ENCODE measurements around the gene UBE2D4. TPM values are rescaled to one million over a fixed set of nuclear protein-coding genes. Genes with fewer than 3 reads are reported as not detected.

Gene UBE2D4
- total RNA-seq, 1 donor from 2014 or later: 25.5 TPM

DNA sequence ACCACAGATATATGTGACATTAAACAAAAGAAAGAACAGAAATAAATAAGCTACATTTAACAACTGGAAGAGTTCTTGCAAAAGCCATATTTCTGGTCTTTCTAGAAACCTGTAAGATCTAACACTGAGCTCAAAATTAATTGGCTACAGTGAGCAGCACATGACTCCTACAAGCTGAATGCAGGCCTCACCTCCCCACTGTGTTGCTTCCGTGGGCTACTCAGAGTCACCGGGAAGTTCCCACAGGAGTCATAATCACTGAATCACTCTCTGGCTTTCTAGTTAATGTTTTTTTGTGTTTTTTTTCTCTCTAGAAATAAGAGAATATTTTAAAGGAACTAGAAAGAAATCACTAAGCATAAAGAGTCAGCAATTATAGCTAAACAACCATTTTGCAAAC lies 46.8 kb upstream of the UBE2D4 start:
- H3K9me3 ChIP-seq: no peaks in the 10 kb centered on the region
- DNase-seq (ENCODE audit: extremely low spot score in 2 of 2): no peak
- TF ChIP-seq POLR2A (IDR thresholded peaks at IDR 0.05): no peak
- TF ChIP-seq, protein P1, sequence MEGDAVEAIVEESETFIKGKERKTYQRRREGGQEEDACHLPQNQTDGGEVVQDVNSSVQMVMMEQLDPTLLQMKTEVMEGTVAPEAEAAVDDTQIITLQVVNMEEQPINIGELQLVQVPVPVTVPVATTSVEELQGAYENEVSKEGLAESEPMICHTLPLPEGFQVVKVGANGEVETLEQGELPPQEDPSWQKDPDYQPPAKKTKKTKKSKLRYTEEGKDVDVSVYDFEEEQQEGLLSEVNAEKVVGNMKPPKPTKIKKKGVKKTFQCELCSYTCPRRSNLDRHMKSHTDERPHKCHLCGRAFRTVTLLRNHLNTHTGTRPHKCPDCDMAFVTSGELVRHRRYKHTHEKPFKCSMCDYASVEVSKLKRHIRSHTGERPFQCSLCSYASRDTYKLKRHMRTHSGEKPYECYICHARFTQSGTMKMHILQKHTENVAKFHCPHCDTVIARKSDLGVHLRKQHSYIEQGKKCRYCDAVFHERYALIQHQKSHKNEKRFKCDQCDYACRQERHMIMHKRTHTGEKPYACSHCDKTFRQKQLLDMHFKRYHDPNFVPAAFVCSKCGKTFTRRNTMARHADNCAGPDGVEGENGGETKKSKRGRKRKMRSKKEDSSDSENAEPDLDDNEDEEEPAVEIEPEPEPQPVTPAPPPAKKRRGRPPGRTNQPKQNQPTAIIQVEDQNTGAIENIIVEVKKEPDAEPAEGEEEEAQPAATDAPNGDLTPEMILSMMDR (IDR thresholded peaks at IDR 0.05): no peak
- no peak for TF ChIP-seq POLR2AphosphoS5 (IDR thresholded peaks at IDR 0.05; ENCODE audit: insufficient read depth in 1 of 2, low read depth in 1 of 2)
- H3K27me3 ChIP-seq: no peaks in the 10 kb centered on the region
- intact Hi-C loops (cut with DNase I): no loop called here
- H3K36me3 ChIP-seq: peaks cover 0 to 58% of the 10 kb centered on the region in 2 donors
- H3K4me3 ChIP-seq: no peak overlapping the region
- H3K4me1 ChIP-seq: no peaks in the 10 kb centered on the region
- H3K27ac ChIP-seq: no peak overlapping the region

DNA sequence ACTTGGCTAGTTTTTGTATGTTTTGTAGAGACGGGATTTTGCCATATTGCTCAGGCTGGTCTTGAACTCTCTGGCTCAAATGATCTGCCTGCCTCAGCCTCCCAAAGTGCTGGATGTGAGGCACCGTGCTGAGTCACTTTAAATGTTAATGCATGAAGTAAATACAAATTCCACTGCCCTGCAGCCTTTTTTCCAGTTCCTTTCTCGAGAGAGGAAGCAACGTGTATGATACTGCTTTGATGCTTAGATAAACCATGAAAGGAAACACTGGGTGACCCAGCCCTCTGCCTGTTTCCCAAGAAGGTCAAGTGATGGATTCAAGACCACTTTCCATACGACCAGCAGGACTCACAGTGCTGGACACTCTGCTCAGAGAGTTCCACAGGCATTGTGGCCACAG lies 45.6 kb upstream of the UBE2D4 start:
- Histone ChIP-seq H3K4me3 (no peak overlapping the region), H3K9me3 (no peaks in the 10 kb centered on the region), H3K27me3 (no peaks in the 10 kb centered on the region), H3K27ac (no peak overlapping the region), H3K4me1 (no peaks in the 10 kb centered on the region), H3K36me3 (peaks cover 0 to 61% of the 10 kb centered on the region in 2 donors)
- DNase-seq (ENCODE audit: extremely low spot score in 2 of 2): no peak
- TF ChIP-seq POLR2AphosphoS5 (IDR thresholded peaks at IDR 0.05; ENCODE audit: insufficient read depth in 1 of 2, low read depth in 1 of 2) (no peak), POLR2A (IDR thresholded peaks at IDR 0.05) (no peak)
- TF ChIP-seq, protein P1 (IDR thresholded peaks at IDR 0.05): no peak
- intact Hi-C loops (cut with DNase I): no loop called here

DNA sequence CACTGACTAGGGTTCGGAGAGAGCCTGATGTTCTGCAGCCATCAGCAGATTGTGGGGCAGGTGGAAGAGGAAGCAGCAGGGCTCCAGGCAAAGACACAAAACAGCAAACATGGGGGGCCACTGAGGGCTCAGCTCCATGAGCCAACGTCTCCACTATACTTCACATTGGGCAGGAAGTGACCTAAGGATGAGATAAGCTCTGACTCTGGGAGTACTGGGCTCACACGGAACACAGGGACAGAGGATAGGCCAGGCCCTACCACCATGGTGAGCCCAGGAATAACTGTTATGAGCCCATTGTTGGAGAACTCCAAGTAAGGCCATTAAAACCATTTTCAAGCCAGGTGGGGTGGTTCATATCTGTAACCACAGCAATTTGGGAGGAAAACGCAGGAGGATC lies 42.0 kb upstream of the UBE2D4 start:
- H3K4me1 ChIP-seq: peaks cover 8% of the 10 kb centered on the region
- intact Hi-C loops (cut with DNase I): no loop called here
- H3K36me3 ChIP-seq: peaks cover 0 to 32% of the 10 kb centered on the region in 2 donors
- H3K27me3 ChIP-seq: no peaks in the 10 kb centered on the region
- no peaks in the 10 kb centered on the region for H3K9me3 ChIP-seq
- H3K4me3 ChIP-seq: no peak overlapping the region
- no peak overlapping the region for H3K27ac ChIP-seq
- TF ChIP-seq, protein P1 (IDR thresholded peaks at IDR 0.05): no peak
- no peak for TF ChIP-seq POLR2A (IDR thresholded peaks at IDR 0.05)
- TF ChIP-seq POLR2AphosphoS5 (IDR thresholded peaks at IDR 0.05; ENCODE audit: insufficient read depth in 1 of 2, low read depth in 1 of 2): no peak
- no peak for DNase-seq (ENCODE audit: extremely low spot score in 2 of 2)

- no peaks in the 10 kb centered on the region for H3K9me3 ChIP-seq
- no peak overlapping the region for H3K4me3 ChIP-seq
- no peak for TF ChIP-seq POLR2AphosphoS5 (IDR thresholded peaks at IDR 0.05; ENCODE audit: insufficient read depth in 1 of 2, low read depth in 1 of 2)
- TF ChIP-seq POLR2A (IDR thresholded peaks at IDR 0.05): no peak
- H3K27me3 ChIP-seq: no peaks in the 10 kb centered on the region
- no peak for DNase-seq (ENCODE audit: extremely low spot score in 2 of 2)
- H3K27ac ChIP-seq: no peak overlapping the region
- peaks cover 0 to 30% of the 10 kb centered on the region in 2 donors for H3K36me3 ChIP-seq
- H3K4me1 ChIP-seq: peaks cover 12% of the 10 kb centered on the region
- intact Hi-C loops (cut with DNase I): no loop called here
These were observed 41.6 kb upstream of the UBE2D4 start for GRCh38 chr7:43884617-43885016.

DNA sequence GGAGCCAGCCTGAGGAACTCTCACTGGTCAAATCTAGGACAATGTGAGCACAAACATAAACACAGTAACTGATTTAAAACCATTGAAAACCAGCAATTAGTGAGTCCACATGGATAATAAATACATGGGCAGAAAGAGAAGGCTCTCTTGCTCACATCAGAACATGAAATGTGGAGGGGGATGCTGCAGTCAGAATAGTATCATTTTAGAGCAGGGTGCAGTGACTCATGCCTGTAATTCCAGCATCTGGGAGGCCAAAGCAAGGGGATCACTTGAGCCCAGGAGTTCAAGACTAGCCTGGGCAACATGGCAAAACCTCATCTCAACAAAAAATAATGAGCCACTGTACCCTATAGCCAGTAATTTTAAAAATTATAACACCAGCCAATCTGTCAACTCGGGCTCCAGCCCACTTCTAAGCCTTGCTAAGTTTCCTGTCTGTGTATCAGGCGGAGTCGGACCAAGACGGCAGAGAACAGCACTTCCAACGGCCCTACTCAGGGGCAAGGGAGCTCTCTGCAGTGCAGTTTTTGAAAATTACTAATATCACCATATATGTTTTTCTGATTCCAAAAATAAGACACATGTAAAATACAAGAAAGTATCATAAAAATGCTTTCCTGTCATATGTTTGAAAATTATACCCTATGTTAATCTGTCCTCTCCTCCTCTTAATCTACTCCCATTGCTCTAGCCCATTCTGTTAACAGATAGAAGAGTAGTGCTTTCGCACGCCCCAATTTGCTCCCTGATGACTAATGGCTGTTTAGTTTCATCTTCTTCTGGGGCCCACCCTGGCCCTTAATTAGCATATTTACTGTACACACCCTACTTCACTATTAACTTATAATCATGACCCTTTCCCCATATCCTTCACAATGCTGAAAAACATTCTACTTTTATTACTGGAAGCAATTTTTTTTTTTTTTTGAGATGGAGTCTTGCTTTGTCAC lies 37.0 kb upstream of the UBE2D4 start:
- no peak for TF ChIP-seq POLR2A (IDR thresholded peaks at IDR 0.05)
- H3K27ac ChIP-seq: peak overlapping the region; percentile 16
- no peaks in the 10 kb centered on the region for H3K9me3 ChIP-seq
- intact Hi-C loops (cut with DNase I): no loop called here
- DNase-seq (ENCODE audit: extremely low spot score in 2 of 2): no peak
- H3K4me1 ChIP-seq: peaks cover 28% of the 10 kb centered on the region
- H3K36me3 ChIP-seq: peaks cover 0 to 18% of the 10 kb centered on the region in 2 donors
- H3K4me3 ChIP-seq: no peak overlapping the region
- H3K27me3 ChIP-seq: no peaks in the 10 kb centered on the region

DNA sequence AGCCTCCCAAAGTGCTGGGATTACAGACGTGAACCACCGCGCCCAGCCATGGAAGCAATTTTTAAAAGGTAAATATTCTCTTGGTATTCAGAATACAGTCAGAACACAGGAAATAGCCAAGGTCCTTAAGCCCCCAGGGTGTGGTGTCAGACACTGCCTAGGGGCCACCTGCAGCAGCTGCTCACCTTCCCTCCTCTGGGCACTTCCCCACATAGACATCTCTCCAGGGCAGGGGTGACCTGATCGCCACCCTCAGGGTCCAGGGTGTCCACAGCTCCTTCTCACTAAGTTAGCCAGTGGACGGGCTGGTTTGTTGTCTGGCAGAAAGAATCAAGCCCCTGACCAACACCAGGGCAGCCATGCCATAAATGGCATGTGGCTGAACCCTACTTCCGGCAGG lies 35.8 kb upstream of the UBE2D4 start:
- TF ChIP-seq POLR2AphosphoS5 (IDR thresholded peaks at IDR 0.05; ENCODE audit: insufficient read depth in 1 of 2, low read depth in 1 of 2) (no peak), POLR2A (IDR thresholded peaks at IDR 0.05) (no peak)
- TF ChIP-seq, protein P1 (IDR thresholded peaks at IDR 0.05): no peak
- no peaks in the 10 kb centered on the region for H3K27me3 ChIP-seq
- intact Hi-C loops (cut with DNase I): no loop called here
- H3K36me3 ChIP-seq: peaks cover 0 to 8% of the 10 kb centered on the region in 2 donors
- DNase-seq (ENCODE audit: extremely low spot score in 2 of 2): no peak
- no peaks in the 10 kb centered on the region for H3K9me3 ChIP-seq
- no peak overlapping the region for H3K4me3 ChIP-seq
- H3K27ac ChIP-seq: no peak overlapping the region
- H3K4me1 ChIP-seq: peaks cover 28% of the 10 kb centered on the region
